Aorta (tissue), 5 donors: Measurements from ENCODE around the gene PCBP3. TPM values are rescaled to one million over a fixed set of nuclear protein-coding genes. Genes with fewer than 3 reads are reported as not detected.

Experiments
- ATAC-seq: fragments of 200-7000 bp; cut with Tn5 transposase; one replicate; pipeline ENCODE4 v1.9.1; 2022; ENCODE audit warnings: moderate library complexity; ENCODE audit not compliant: low FRiP score
- DNase-seq, 2 donors: peaks; one replicate each; pipeline ENCODE4 v3.0.0-alpha.2; 2020
- H3K27ac ChIP-seq, 2 donors: one replicate each; pipeline ENCODE4 v1.5.1; 2013; ENCODE audit warnings: low read length in 2 of 2, mild to moderate bottlenecking in 2 of 2, moderate library complexity in 2 of 2, control low read depth in 1 of 2, inconsistent platforms in 1 of 2, low read depth in 1 of 2
- H3K27me3 ChIP-seq, 2 donors: one replicate each; pipeline ENCODE4 v1.6.1; 2013; ENCODE audit warnings: control low read depth in 1 of 2, low read length in 1 of 2, mild to moderate bottlenecking in 1 of 2, moderate library complexity in 1 of 2; ENCODE audit not compliant: insufficient read depth in 2 of 2, control insufficient read depth in 1 of 2
- H3K36me3 ChIP-seq, 2 donors: one replicate each; pipeline ENCODE4 v1.6.1; 2013; ENCODE audit warnings: control low read depth in 1 of 2, low read length in 1 of 2, mild to moderate bottlenecking in 1 of 2; ENCODE audit not compliant: insufficient read depth in 2 of 2, control insufficient read depth in 1 of 2
- H3K4me1 ChIP-seq, 2 donors: one replicate each; pipeline ENCODE4 v1.6.1; 2013; ENCODE audit warnings: low read length in 2 of 2, control low read depth in 1 of 2, mild to moderate bottlenecking in 1 of 2, moderate library complexity in 1 of 2; ENCODE audit not compliant: insufficient read depth in 2 of 2, control insufficient read depth in 1 of 2
- H3K4me3 ChIP-seq, 2 donors: one replicate each; pipeline ENCODE4 v1.5.1; 2013; ENCODE audit warnings: low read length in 2 of 2, control low read depth in 1 of 2, mild to moderate bottlenecking in 1 of 2
- H3K9me3 ChIP-seq: one replicate; pipeline ENCODE4 v1.6.1; 2013; ENCODE audit warnings: mild to moderate bottlenecking, low read length; ENCODE audit not compliant: control insufficient read depth
- WGBS, 2 donors: extraction: QIAGEN DNeasy Blood & Tissue Kit; methylation state at CpG; one replicate each; pipeline ENCODE4 v1.1.7; 2013; 5-methylcytosine and 5-hydroxymethylcytosine counted together
- intact Hi-C, 2 donors: fragments of 100-400 bp; cut with DNase I; formaldehyde crosslinking; loops; one replicate each; pipeline versions ENCODE4 v1.14.2 to v1.15.0; 2022
- polyA plus RNA-seq, 2 donors: library from polyadenylated mRNA; stranded (reverse); fragments of 200-250 nt; gene quantifications; one replicate each; pipeline ENCODE4 v1.2.3, GENCODE V29; 2013
- total RNA-seq, 2 donors: library from RNA; stranded (reverse); fragmentation: NEBNext Ultra II Directional; extraction: Animal tissue kit (Norgen Biotek cat#: 25700); gene quantifications; one replicate each; pipeline ENCODE4 v1.2.1, GENCODE V29; 2021
- donor health status: healthy with polysubstance abuse.
- donor health status: Bipolar disorder and iron deficiency.
- donor health status: DM: no; HTN: no; CAD: no.
- donor health status: DM: no; HTN: no; CAD: no.
- donor health status: DM: yes; HTN: yes; CAD: no.

Gene PCBP3
- total and polyA plus RNA-seq, 4 donors: 3.6 to 15.0 (median 7.0) TPM; not detected in 1

GRCh38 chr21:45919593-45919992 is 276.1 kb downstream of the PCBP3 start:
- DNase-seq: no peak
- H3K27me3 ChIP-seq: no peaks in the 10 kb centered on the region
- no peaks in the 10 kb centered on the region for H3K36me3 ChIP-seq
- H3K9me3 ChIP-seq: no peaks in the 10 kb centered on the region
- no peak overlapping the region for H3K27ac ChIP-seq
- H3K4me1 ChIP-seq: no peaks in the 10 kb centered on the region
- intact Hi-C loops: no loop called here
- ATAC-seq: no peak
- WGBS, 2 donors: 82 to 83% methylated on average over 15 of the region's 15 CpGs
- no peak overlapping the region for H3K4me3 ChIP-seq

- DNase-seq (no peak), ATAC-seq (no peak)
- no peaks in the 10 kb centered on the region for H3K36me3 ChIP-seq
- no peak overlapping the region for H3K27ac ChIP-seq
- no peaks in the 10 kb centered on the region for H3K4me1 ChIP-seq
- no peaks in the 10 kb centered on the region for H3K27me3 ChIP-seq
- H3K4me3 ChIP-seq: no peak overlapping the region
- WGBS, 2 donors: 85 to 86% methylated on average over 8 of the region's 8 CpGs
- intact Hi-C loops: loop anchor here (5.0 to 10.0 kb wide), 2 partner anchors 364 to 366 kb away; no protein-coding TSS in a partner anchor
- no peaks in the 10 kb centered on the region for H3K9me3 ChIP-seq
Observed at GRCh38 chr21:45920824-45921600, 277.5 kb downstream of the PCBP3 start.

- 79 to 86% methylated on average over 7 of the region's 7 CpGs for WGBS, 2 donors
- ATAC-seq (no peak), DNase-seq (no peak)
- Histone ChIP-seq H3K4me1 (no peaks in the 10 kb centered on the region), H3K36me3 (no peaks in the 10 kb centered on the region), H3K9me3 (no peaks in the 10 kb centered on the region), H3K4me3 (no peak overlapping the region), H3K27ac (no peak overlapping the region), H3K27me3 (no peaks in the 10 kb centered on the region)
- intact Hi-C loops: loop anchor here (5.0 to 10.0 kb wide), 2 partner anchors 365 to 367 kb away; no protein-coding TSS in a partner anchor
Observed at GRCh38 chr21:45921917-45922316, 278.4 kb downstream of the PCBP3 start.

- Histone ChIP-seq H3K27ac (no peak overlapping the region), H3K4me3 (no peak overlapping the region), H3K9me3 (no peaks in the 10 kb centered on the region), H3K36me3 (no peaks in the 10 kb centered on the region), H3K27me3 (no peaks in the 10 kb centered on the region), H3K4me1 (no peaks in the 10 kb centered on the region)
- WGBS, 2 donors: 61 to 70% methylated on average over 12 of the region's 12 CpGs
- DNase-seq (no peak), ATAC-seq (no peak)
- intact Hi-C loops: loop anchor here (5.0 to 10.0 kb wide), 2 partner anchors 365 to 368 kb away; no protein-coding TSS in a partner anchor
Observed at GRCh38 chr21:45922648-45923047, 279.1 kb downstream of the PCBP3 start.

- DNase-seq (peak; percentile 78 to 89), ATAC-seq (peak; percentile 90)
- H3K4me3 ChIP-seq: no peak overlapping the region
- no peaks in the 10 kb centered on the region for H3K36me3 ChIP-seq
- H3K27me3 ChIP-seq: no peaks in the 10 kb centered on the region
- no peaks in the 10 kb centered on the region for H3K9me3 ChIP-seq
- H3K27ac ChIP-seq: no peak overlapping the region
- 3% methylated on average over 6 of the region's 6 CpGs for WGBS, 2 donors
- no peaks in the 10 kb centered on the region for H3K4me1 ChIP-seq
- intact Hi-C loops: loop anchor here (5.0 to 10.0 kb wide), 2 partner anchors 366 to 368 kb away; no protein-coding TSS in a partner anchor
Observed at GRCh38 chr21:45923146-45923545, 279.6 kb downstream of the PCBP3 start.

GRCh38 chr21:45926281-45926680 is 282.8 kb downstream of the PCBP3 start:
- Histone ChIP-seq H3K9me3 (no peaks in the 10 kb centered on the region), H3K27me3 (no peaks in the 10 kb centered on the region), H3K27ac (no peak overlapping the region), H3K4me1 (no peaks in the 10 kb centered on the region), H3K4me3 (no peak overlapping the region), H3K36me3 (no peaks in the 10 kb centered on the region)
- no peak for ATAC-seq
- DNase-seq: no peak
- intact Hi-C loops: loop anchor here in 1 of 2 donors (10.0 kb wide), 1 partner anchor 371 kb away; no protein-coding TSS in a partner anchor
- 67 to 68% methylated on average over 11 of the region's 11 CpGs for WGBS, 2 donors

GRCh38 chr21:45927032-45927431 is 283.5 kb downstream of the PCBP3 start:
- Histone ChIP-seq H3K27ac (no peak overlapping the region), H3K4me1 (no peaks in the 10 kb centered on the region), H3K36me3 (no peaks in the 10 kb centered on the region), H3K27me3 (no peaks in the 10 kb centered on the region), H3K4me3 (no peak overlapping the region), H3K9me3 (no peaks in the 10 kb centered on the region)
- no peak for ATAC-seq
- 86 to 94% methylated on average over 1 of the region's 1 CpG for WGBS, 2 donors
- DNase-seq: no peak
- intact Hi-C loops: loop anchor here in 1 of 2 donors (10.0 kb wide), 1 partner anchor 372 kb away; no protein-coding TSS in a partner anchor

GRCh38 chr21:45927851-45928850 is 284.6 kb downstream of the PCBP3 start:
- intact Hi-C loops: loop anchor here in 1 of 2 donors (10.0 kb wide), 1 partner anchor 373 kb away; no protein-coding TSS in a partner anchor
- H3K4me1 ChIP-seq: no peaks in the 10 kb centered on the region
- WGBS, 2 donors: 92 to 93% methylated on average over 32 to 34 of the region's 34 CpGs
- no peak overlapping the region for H3K27ac ChIP-seq
- H3K36me3 ChIP-seq: no peaks in the 10 kb centered on the region
- ATAC-seq: no peak
- H3K9me3 ChIP-seq: no peaks in the 10 kb centered on the region
- no peak for DNase-seq
- H3K27me3 ChIP-seq: no peaks in the 10 kb centered on the region
- H3K4me3 ChIP-seq: no peak overlapping the region
